Naive thymus-derived CD4-positive, alpha-beta T cell (primary cell): ENCODE measurements around the gene DTWD1. TPM values are rescaled to one million over a fixed set of nuclear protein-coding genes. Genes with fewer than 3 reads are reported as not detected.

Source experiments
- ATAC-seq: fragments of 150-1000 bp; cut with Tn5 transposase; 2 replicates; pipeline ENCODE4 v1.10.0; 2021; ENCODE audit warnings: mild to moderate bottlenecking, moderate library complexity
- CTCF ChIA-PET: fragments of 350-600 bp; sonication (Branson Sonifier 250); formaldehyde crosslinking; loops from one replicate; lab custom pipeline; 2021; ENCODE audit warnings: antibody characterized with exemption; lab: Charles Lee
- POLR2A ChIA-PET: fragments of 350-600 bp; sonication (Branson Sonifier 250); formaldehyde crosslinking; loops from one replicate; lab custom pipeline; 2021; ENCODE audit warnings: antibody characterized with exemption, inconsistent platforms; lab: Charles Lee
- DNase-seq, 9 donors: peaks; one replicate each; pipeline versions ENCODE4 v3.0.0 to v3.0.0-alpha.2; 2020 to 2022; ENCODE audit warnings: mixed read lengths in 1 of 9
- H3K27ac ChIP-seq: one replicate; pipeline ENCODE4 v1.7.0; 2013; ENCODE audit warnings: mild to moderate bottlenecking, low read depth, low read length, moderate library complexity
- H3K27me3 ChIP-seq, 2 donors: one replicate each; pipeline ENCODE4 v1.7.0; 2013; ENCODE audit warnings: low read length in 2 of 2, mild to moderate bottlenecking in 2 of 2, moderate library complexity in 2 of 2; ENCODE audit not compliant: control insufficient read depth in 2 of 2, insufficient read depth in 2 of 2
- H3K36me3 ChIP-seq, 3 experiments: 1 replicate in 2 of 3; 2 replicates in 1 of 3; pipeline ENCODE4 v1.7.0; 2013; ENCODE audit warnings: low read length in 3 of 3, mild to moderate bottlenecking in 3 of 3, moderate library complexity in 1 of 3; ENCODE audit not compliant: insufficient read depth in 3 of 3, control insufficient read depth in 2 of 3
- H3K4me1 ChIP-seq, 2 donors: one replicate each; pipeline ENCODE4 v1.7.0; 2013; ENCODE audit warnings: low read length in 2 of 2, mild to moderate bottlenecking in 2 of 2, moderate library complexity in 1 of 2; ENCODE audit not compliant: control insufficient read depth in 2 of 2, insufficient read depth in 2 of 2
- H3K4me3 ChIP-seq: 2 replicates; pipeline ENCODE4 v1.7.0; 2013; ENCODE audit warnings: mild to moderate bottlenecking, low read length
- H3K9me3 ChIP-seq, 3 experiments: 1 replicate in 2 of 3; 2 replicates in 1 of 3; pipeline ENCODE4 v1.7.0; 2013; ENCODE audit warnings: low read length in 3 of 3; ENCODE audit not compliant: control insufficient read depth in 2 of 3
- H3K27ac Mint-ChIP-seq, 9 donors: one replicate each; pipeline ENCODE4 v1.8.0; 2020 to 2022; ENCODE audit warnings: mixed read lengths in 9 of 9, mild to moderate bottlenecking in 8 of 9, moderate library complexity in 5 of 9, inconsistent platforms in 2 of 9
- H3K27me3 Mint-ChIP-seq, 5 donors: one replicate each; pipeline ENCODE4 v1.8.0; 2021 to 2022; ENCODE audit warnings: mixed read lengths in 5 of 5, mild to moderate bottlenecking in 1 of 5
- H3K36me3 Mint-ChIP-seq, 5 donors: one replicate each; pipeline ENCODE4 v1.8.0; 2020 to 2022; ENCODE audit warnings: mixed read lengths in 5 of 5, mild to moderate bottlenecking in 3 of 5, inconsistent platforms in 1 of 5
- H3K4me1 Mint-ChIP-seq, 7 donors: one replicate each; pipeline ENCODE4 v1.8.0; 2020 to 2022; ENCODE audit warnings: mixed read lengths in 7 of 7, mild to moderate bottlenecking in 3 of 7, inconsistent platforms in 1 of 7
- H3K4me3 Mint-ChIP-seq, 10 donors: one replicate each; pipeline ENCODE4 v1.8.0; 2020 to 2022; ENCODE audit warnings: mild to moderate bottlenecking in 10 of 10, mixed read lengths in 10 of 10, moderate library complexity in 6 of 10, inconsistent platforms in 2 of 10
- H3K9me3 Mint-ChIP-seq, 11 donors: one replicate each; pipeline ENCODE4 v1.8.0; 2020 to 2022; ENCODE audit warnings: mixed read lengths in 11 of 11, mild to moderate bottlenecking in 4 of 11, inconsistent platforms in 1 of 11, moderate library complexity in 1 of 11
- intact Hi-C, 2 donors: fragments of 100-400 bp; cut with micrococcal nuclease; formaldehyde crosslinking; loops; one replicate each; pipeline ENCODE4 v1.15.1; 2023
- polyA plus RNA-seq, 2 donors: library from polyadenylated mRNA; unstranded; fragments of 300-500 nt; fragmentation: Illumina TruSeq; gene quantifications; one replicate each; pipeline ENCODE4 v1.2.3, GENCODE V29; 2021
- total RNA-seq, 6 experiments: library from RNA in 5 of 6; stranded (reverse) in 5 of 6; gene quantifications; 1 replicate in 5 of 6; 2 replicates in 1 of 6; pipeline ENCODE4 v1.2.3 and lab custom pipeline; 2021 to 2026

Gene DTWD1
- total and polyA plus RNA-seq, 7 experiments from 2014 or later: 14.3 to 31.0 (median 21.6) TPM

DNA sequence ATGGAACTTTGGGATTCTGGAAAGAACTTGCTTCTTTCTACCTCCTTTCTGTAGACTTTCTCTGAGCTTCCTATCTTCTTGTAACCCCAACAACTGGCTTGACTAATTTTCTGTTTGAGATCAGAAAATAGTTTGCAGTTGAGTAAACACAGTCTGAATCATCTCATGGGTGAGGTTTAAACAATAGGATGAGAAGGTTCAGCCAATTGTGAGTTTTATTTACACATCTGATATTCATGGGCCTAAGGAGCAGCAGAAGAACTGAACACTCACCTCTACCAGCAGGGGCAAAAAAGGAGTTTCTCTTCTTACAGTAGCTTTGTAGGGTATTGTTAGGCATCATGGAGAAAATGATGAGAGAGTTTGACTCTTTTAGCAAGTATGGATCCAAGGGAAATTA, 54.2 kb downstream of the DTWD1 start:
- H3K9me3 Mint-ChIP-seq: no peaks in the 10 kb centered on the region
- no peaks in the 10 kb centered on the region for H3K4me1 Mint-ChIP-seq
- H3K36me3 Mint-ChIP-seq: no peaks in the 10 kb centered on the region
- H3K27me3 Mint-ChIP-seq: peaks cover 20 to 24% (median 22%) of the 10 kb centered on the region in 5 donors
- no peak overlapping the region for H3K27ac Mint-ChIP-seq
- ChIA-PET POLR2A (no interaction called here), CTCF (no interaction called here)
- Histone ChIP-seq H3K9me3 (no peaks in the 10 kb centered on the region), H3K4me3 (no peak overlapping the region), H3K27ac (no peak overlapping the region), H3K36me3 (no peaks in the 10 kb centered on the region), H3K4me1 (no peaks in the 10 kb centered on the region), H3K27me3 (no peaks in the 10 kb centered on the region)
- intact Hi-C loops: no loop called here
- H3K4me3 Mint-ChIP-seq: no peak overlapping the region
- ATAC-seq: no peak
- DNase-seq: no peak

- H3K4me3 Mint-ChIP-seq: no peak overlapping the region
- Histone ChIP-seq H3K4me3 (no peak overlapping the region), H3K4me1 (no peaks in the 10 kb centered on the region), H3K27me3 (no peaks in the 10 kb centered on the region), H3K36me3 (no peaks in the 10 kb centered on the region), H3K9me3 (no peaks in the 10 kb centered on the region), H3K27ac (no peak overlapping the region)
- no peak for DNase-seq
- H3K27ac Mint-ChIP-seq: no peak overlapping the region
- no peaks in the 10 kb centered on the region for H3K4me1 Mint-ChIP-seq
- intact Hi-C loops: no loop called here
- ChIA-PET POLR2A (no interaction called here), CTCF (no interaction called here)
- H3K36me3 Mint-ChIP-seq: no peaks in the 10 kb centered on the region
- no peak for ATAC-seq
- peaks cover 11 to 29% (median 25%) of the 10 kb centered on the region in 5 donors for H3K27me3 Mint-ChIP-seq
- peaks cover 0 to 3% (median 0%) of the 10 kb centered on the region in 11 donors for H3K9me3 Mint-ChIP-seq
Observed at GRCh38 chr15:49678655-49679054, 57.8 kb downstream of the DTWD1 start.

DNA sequence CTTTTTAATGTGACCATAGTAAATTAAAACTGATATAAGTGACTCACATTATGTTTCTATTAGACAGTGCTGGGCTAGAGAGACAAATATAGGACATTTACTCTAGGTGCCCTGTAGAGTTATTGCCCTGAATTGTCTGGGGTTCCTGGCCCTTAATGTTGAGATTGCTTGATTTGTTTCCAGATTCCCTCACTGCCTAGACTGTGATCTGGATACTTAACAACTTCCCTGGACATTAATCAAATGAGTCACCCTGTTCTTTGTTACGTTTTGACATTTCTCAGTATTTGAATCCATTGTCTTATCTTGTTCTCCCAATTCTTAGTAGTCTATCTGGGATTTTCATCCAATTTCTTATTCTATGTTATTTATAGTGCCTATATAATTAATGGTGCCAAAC, 65.8 kb downstream of the DTWD1 start:
- H3K36me3 ChIP-seq: no peaks in the 10 kb centered on the region
- Mint-ChIP-seq H3K9me3 (peaks cover 0 to 3% (median 0%) of the 10 kb centered on the region in 11 donors), H3K36me3 (no peaks in the 10 kb centered on the region), H3K27ac (no peak overlapping the region), H3K4me3 (no peak overlapping the region), H3K4me1 (no peaks in the 10 kb centered on the region), H3K27me3 (peaks cover 0 to 6% (median 5%) of the 10 kb centered on the region in 5 donors)
- H3K4me1 ChIP-seq: no peaks in the 10 kb centered on the region
- H3K4me3 ChIP-seq: no peak overlapping the region
- ATAC-seq (no peak), DNase-seq (no peak)
- H3K9me3 ChIP-seq: no peaks in the 10 kb centered on the region
- ChIA-PET CTCF (no interaction called here), POLR2A (no interaction called here)
- intact Hi-C loops: no loop called here
- no peaks in the 10 kb centered on the region for H3K27me3 ChIP-seq
- H3K27ac ChIP-seq: no peak overlapping the region

GRCh38 chr15:49688135-49688790, 67.4 kb downstream of the DTWD1 start:
- no peaks in the 10 kb centered on the region for H3K36me3 ChIP-seq
- Mint-ChIP-seq H3K27me3 (peaks cover 0 to 17% (median 6%) of the 10 kb centered on the region in 5 donors), H3K36me3 (no peaks in the 10 kb centered on the region), H3K27ac (no peak overlapping the region), H3K4me1 (no peaks in the 10 kb centered on the region), H3K9me3 (no peaks in the 10 kb centered on the region), H3K4me3 (no peak overlapping the region)
- ChIA-PET CTCF (interaction anchor here (0.7 kb wide), 1 partner anchor 431 kb away, joined by 3 read pairs; the partner anchor contains the start of gene ATP8B4), POLR2A (no interaction called here)
- ATAC-seq (no peak), DNase-seq (no peak)
- H3K4me1 ChIP-seq: no peaks in the 10 kb centered on the region
- intact Hi-C loops: no loop called here
- H3K27me3 ChIP-seq: no peaks in the 10 kb centered on the region
- no peak overlapping the region for H3K4me3 ChIP-seq
- H3K27ac ChIP-seq: no peak overlapping the region
- no peaks in the 10 kb centered on the region for H3K9me3 ChIP-seq

DNA sequence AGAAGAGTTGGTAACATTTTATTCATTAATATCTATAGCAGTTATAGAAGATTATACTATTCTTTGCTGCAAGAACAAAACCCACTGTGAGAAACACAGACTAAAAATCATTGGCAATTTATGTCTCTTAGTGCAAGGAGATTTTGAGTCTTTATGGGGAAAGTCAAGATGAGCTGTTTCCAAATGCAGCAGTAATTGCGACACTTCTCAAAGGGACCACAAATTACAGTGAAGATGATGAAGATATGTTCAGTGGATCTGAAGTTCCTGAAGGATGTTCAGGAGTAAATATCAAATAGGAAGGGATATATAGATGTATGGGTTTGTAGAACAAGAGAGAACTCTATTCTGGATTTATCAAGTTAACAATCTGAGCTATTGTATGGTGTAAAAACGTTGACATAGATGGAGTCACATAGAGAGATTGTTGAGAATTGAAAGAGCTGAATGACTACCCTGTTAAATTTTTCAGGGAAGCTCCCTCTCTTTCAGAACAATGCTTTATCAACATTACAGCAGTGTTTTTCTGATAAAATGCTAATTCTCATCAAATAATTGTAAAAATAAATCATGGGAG, 71.8 kb downstream of the DTWD1 start:
- DNase-seq: no peak
- Histone ChIP-seq H3K36me3 (no peaks in the 10 kb centered on the region), H3K4me3 (no peak overlapping the region), H3K27me3 (no peaks in the 10 kb centered on the region), H3K27ac (no peak overlapping the region), H3K4me1 (no peaks in the 10 kb centered on the region), H3K9me3 (no peaks in the 10 kb centered on the region)
- H3K4me3 Mint-ChIP-seq: no peak overlapping the region
- H3K9me3 Mint-ChIP-seq: no peaks in the 10 kb centered on the region
- H3K27ac Mint-ChIP-seq: no peak overlapping the region
- ChIA-PET CTCF (no interaction called here), POLR2A (no interaction called here)
- H3K36me3 Mint-ChIP-seq: no peaks in the 10 kb centered on the region
- H3K4me1 Mint-ChIP-seq: no peaks in the 10 kb centered on the region
- peaks cover 0 to 16% (median 6%) of the 10 kb centered on the region in 5 donors for H3K27me3 Mint-ChIP-seq
- ATAC-seq: no peak
- intact Hi-C loops: no loop called here

GRCh38 chr15:49693498-49693897, 72.7 kb downstream of the DTWD1 start:
- DNase-seq (no peak), ATAC-seq (no peak)
- peaks cover 0 to 16% (median 6%) of the 10 kb centered on the region in 5 donors for H3K27me3 Mint-ChIP-seq
- Histone ChIP-seq H3K4me3 (no peak overlapping the region), H3K9me3 (no peaks in the 10 kb centered on the region), H3K27me3 (no peaks in the 10 kb centered on the region), H3K27ac (no peak overlapping the region), H3K36me3 (no peaks in the 10 kb centered on the region), H3K4me1 (no peaks in the 10 kb centered on the region)
- intact Hi-C loops: no loop called here
- CTCF ChIA-PET: no interaction called here
- H3K4me3 Mint-ChIP-seq: no peak overlapping the region
- H3K4me1 Mint-ChIP-seq: no peaks in the 10 kb centered on the region
- H3K36me3 Mint-ChIP-seq: no peaks in the 10 kb centered on the region
- H3K27ac Mint-ChIP-seq: no peak overlapping the region
- no peaks in the 10 kb centered on the region for H3K9me3 Mint-ChIP-seq
- POLR2A ChIA-PET: no interaction called here

DNA sequence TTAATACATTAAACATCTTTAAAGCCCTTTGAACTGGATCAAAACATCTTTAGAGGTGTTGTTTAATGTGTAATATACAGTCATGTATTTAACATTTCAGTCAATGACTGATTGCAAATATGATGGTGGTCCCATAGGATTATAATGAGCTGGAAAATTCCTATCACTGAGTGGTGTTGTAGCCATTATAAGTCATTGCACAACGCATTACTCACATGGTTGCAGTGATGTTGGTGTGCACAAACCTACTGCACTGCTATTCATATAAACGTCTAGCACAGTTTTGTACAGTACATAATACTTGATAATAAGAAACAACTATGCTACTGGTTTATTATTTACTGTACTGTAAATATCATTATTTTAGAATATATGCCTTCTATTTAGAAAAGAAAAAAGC, 75.6 kb downstream of the DTWD1 start:
- no peak overlapping the region for H3K4me3 Mint-ChIP-seq
- no peak overlapping the region for H3K27ac Mint-ChIP-seq
- H3K27ac ChIP-seq: no peak overlapping the region
- H3K4me3 ChIP-seq: no peak overlapping the region
- H3K9me3 Mint-ChIP-seq: no peaks in the 10 kb centered on the region
- peaks cover 0 to 13% (median 0%) of the 10 kb centered on the region in 5 donors for H3K27me3 Mint-ChIP-seq
- H3K36me3 ChIP-seq: no peaks in the 10 kb centered on the region
- H3K9me3 ChIP-seq: no peaks in the 10 kb centered on the region
- intact Hi-C loops: no loop called here
- H3K4me1 Mint-ChIP-seq: no peaks in the 10 kb centered on the region
- ChIA-PET POLR2A (no interaction called here), CTCF (no interaction called here)
- H3K4me1 ChIP-seq: no peaks in the 10 kb centered on the region
- DNase-seq (no peak), ATAC-seq (no peak)
- no peaks in the 10 kb centered on the region for H3K36me3 Mint-ChIP-seq
- H3K27me3 ChIP-seq: no peaks in the 10 kb centered on the region
